Measurements from ENCODE around the gene CAPN14.

CAPN14 gene, protein sequence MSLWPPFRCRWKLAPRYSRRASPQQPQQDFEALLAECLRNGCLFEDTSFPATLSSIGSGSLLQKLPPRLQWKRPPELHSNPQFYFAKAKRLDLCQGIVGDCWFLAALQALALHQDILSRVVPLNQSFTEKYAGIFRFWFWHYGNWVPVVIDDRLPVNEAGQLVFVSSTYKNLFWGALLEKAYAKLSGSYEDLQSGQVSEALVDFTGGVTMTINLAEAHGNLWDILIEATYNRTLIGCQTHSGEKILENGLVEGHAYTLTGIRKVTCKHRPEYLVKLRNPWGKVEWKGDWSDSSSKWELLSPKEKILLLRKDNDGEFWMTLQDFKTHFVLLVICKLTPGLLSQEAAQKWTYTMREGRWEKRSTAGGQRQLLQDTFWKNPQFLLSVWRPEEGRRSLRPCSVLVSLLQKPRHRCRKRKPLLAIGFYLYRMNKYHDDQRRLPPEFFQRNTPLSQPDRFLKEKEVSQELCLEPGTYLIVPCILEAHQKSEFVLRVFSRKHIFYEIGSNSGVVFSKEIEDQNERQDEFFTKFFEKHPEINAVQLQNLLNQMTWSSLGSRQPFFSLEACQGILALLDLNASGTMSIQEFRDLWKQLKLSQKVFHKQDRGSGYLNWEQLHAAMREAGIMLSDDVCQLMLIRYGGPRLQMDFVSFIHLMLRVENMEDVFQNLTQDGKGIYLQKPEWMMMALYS

GRCh38 chr2:31217465-31218200 lies at the start of gene CAPN14:
CAPN14 (minus strand) TSS chr2:31217515; CDS start chr2:31205447, 12,068 bp downstream.
- DNase-seq = no peak

DNA sequence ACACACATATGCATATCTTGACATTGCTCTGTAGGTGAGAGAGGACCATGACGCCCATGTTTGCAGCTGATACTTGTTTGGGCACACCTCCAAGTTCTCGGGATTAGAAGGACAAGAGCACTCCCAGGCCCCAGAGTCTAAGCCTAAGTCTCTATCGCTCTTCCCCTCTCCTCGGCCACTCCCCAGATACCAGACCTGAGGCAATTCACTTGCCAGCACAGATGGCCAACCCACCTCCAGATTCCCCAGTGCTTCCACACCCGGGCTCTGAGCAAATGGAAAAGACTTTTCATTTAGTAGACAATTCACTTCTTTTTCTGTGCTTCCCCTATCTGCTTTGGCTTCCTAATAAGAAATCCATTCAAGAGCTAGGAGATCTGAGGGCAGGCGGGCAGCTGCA lies 49.5 kb upstream of the CAPN14 start:
- no peak for DNase-seq

DNA sequence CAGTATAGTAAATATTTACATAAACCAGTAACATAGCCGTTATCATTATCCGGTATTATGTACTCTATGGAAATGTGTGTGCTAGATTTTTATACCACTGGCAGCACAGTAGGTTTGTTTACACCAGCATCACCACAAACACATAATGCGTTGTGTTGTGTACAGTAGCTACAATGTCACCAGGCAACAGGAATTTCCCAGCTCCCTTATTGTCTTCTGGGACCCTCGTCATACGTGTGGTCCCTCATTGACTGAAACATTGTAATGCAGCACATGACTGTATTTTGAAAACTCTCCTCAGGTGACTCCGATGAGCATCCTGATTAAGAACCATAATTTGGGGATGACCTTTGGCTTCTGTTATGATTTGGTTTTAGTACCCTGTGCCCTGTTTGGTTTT lies 47.9 kb upstream of the CAPN14 start:
- DNase-seq = no peak

GRCh38 chr2:31263636-31264190 lies 46.4 kb upstream of the CAPN14 start:
- no peak for DNase-seq

- no peak for DNase-seq
Measured at GRCh38 chr2:31260870-31261269, 43.6 kb upstream of the CAPN14 start.

DNA sequence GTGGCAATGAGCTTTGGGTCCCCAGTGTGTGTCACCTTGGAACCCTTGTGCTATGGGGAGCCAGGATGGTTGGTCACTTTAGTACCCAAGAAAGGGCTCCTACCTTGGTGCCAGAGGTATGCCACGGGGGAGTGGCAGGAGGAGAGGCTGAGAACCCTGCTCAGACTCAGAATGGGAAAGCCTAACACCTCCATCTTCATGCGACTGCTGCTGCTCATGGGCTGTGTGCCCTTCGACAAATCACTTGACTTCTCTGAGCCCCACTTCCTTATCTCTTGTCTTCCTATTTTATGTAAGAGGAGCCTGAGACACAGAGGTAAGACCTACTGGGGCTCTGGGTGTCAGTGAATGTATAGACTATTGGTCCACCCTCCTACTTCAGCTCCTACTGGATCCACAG lies 41.8 kb upstream of the CAPN14 start:
- no peak for DNase-seq

DNA sequence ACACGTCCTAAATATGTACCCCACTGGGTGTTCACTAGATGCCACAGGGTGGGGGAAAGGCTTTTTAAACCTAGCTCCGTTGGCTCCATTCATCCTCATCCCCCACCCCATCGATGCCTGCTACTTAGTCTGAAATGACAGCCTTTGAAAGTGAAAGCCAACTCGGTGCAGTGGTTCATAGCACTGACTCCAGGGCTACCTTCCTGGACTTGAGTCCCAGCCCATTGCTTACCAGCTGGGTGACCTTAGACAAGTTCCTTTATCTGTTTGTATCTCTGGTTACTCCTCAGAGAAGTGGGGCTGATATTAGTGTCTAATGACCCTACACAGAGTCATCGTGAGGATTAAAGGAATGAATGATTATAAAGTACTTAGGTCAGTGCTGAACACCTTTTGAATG lies 41.0 kb upstream of the CAPN14 start:
- no peak for DNase-seq

DNA sequence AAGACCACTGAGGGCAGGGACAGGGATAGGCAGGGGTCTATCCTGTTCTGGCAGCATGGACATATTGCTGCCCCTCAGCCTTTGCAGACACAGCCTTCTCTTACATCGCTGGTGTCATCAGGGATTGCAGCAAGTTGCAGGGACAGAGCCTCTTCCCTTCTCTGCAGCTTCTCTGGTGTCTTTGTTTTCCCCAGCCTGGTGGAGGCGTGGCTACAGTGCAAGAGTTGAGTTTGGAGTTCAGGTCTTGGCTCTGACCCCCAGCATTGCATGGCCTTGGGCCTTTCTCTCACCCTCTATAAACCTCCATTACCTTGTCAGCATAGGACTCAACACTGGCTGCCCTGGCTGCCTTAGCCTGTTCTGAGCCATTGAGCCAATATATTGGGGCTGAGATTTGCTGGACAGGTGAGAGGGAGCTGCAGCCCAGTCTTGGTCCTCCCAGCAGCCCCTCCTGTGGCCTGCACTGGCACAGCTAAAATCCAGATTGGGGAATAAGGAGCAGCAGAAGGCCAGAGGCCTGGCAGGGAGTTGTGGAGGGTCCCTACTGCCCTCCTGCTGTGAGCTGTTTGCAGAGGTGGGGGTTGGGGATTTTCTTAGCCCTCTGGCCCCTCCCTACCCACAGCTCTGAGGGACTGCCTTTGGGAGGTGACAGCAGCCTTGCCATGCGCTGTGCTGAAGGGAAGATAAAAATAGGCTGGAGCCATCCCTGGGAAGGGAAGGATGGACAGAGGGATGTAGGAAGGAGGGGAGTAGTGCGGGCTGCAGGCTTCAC lies 39.5 kb upstream of the CAPN14 start:
- no peak for DNase-seq

DNA sequence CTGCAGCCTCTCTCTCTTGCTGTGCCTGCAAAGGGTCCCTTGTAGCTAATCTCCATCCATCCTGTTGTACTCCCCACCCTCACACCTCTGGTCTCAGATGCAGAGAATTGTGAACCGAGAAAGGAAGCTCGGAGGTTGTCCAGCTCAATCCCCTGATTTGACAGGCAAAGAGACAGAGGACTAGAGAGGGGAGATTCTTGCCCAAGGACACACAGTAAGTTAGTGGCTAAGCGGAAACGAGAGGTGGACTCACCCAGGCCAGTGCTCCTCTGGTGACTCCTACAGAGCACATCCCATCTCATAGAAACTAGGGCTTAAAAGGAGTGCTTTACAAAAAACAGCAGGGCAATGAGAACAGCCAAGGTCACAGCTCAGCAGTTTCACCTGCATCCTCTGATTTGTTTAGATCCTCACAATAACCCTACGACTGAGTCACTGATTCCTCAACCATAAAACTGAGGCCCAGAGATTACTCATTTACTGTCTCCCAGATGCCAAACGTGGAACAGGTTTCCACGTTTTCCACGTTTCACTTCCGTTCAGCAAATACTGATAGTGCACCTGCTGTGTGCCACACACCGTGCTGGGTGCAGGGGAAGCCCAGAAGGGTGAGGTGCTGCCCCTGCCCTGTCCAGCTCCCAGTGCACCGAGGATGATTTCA lies 38.7 kb upstream of the CAPN14 start:
- DNase-seq = no peak

- DNase-seq = no peak
Measured at GRCh38 chr2:31254237-31255203, 37.2 kb upstream of the CAPN14 start.

GRCh38 chr2:31253356-31254131 lies 36.2 kb upstream of the CAPN14 start:
- DNase-seq = no peak

- DNase-seq = no peak
Measured at GRCh38 chr2:31251851-31252250, 34.5 kb upstream of the CAPN14 start.

DNA sequence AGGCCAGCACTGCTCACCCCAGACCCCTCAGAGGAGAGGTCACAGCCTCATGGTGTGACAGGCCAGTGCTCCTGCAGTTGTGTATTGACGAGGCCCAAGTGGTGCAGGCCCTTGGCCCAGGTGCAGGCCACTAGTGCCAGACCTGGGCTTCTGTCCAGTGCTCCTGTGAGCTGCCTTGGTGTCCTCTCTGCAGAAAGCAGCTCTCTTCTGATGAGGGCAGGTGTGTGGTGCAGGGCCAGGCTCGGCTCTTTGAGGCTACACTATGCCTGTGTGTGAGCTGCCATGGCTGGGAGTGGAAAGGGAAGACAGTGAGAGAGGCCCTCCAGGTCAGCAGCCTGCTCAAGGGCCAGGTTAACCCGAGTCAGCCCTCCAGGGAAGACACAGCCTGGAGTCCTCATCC lies 33.7 kb upstream of the CAPN14 start:
- no peak for DNase-seq

DNA sequence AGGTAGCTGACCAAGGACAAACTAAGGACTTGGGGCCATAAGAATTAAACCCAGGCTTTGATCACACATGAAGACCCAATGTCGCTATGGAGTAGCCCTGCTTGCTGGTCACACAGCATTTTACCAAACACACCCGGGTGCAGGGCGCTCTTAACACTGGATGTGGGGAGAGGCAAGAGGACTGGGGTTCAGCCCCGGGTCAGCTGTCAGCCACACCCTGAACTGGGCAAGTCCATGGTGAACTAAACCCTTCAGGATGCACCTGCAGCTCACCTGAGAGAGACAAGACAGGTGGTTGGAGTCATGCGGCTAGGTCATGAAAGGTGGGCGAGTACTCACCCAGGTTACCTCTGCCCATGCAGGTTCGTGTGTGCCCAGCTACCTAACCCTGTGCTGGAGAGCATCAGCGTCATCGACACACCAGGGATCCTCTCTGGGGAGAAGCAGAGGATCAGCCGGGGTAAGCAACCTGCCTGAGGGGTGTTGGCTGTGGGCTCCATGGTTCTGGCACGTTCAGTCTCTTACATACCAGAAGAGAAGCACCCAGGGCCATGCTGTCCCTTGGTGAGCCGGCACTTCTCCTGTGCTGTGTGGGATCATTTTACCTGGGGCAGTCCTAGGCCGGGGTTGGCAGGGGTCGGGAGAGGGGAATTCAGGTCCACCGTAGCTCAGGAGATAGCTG lies 31.8 kb upstream of the CAPN14 start:
- no peak for DNase-seq

GRCh38 chr2:31248139-31248538 lies 30.8 kb upstream of the CAPN14 start:
- DNase-seq = no peak

GRCh38 chr2:31247711-31248110 lies 30.4 kb upstream of the CAPN14 start:
- no peak for DNase-seq

GRCh38 chr2:31246184-31246852 lies 29.0 kb upstream of the CAPN14 start:
- DNase-seq = no peak

DNA sequence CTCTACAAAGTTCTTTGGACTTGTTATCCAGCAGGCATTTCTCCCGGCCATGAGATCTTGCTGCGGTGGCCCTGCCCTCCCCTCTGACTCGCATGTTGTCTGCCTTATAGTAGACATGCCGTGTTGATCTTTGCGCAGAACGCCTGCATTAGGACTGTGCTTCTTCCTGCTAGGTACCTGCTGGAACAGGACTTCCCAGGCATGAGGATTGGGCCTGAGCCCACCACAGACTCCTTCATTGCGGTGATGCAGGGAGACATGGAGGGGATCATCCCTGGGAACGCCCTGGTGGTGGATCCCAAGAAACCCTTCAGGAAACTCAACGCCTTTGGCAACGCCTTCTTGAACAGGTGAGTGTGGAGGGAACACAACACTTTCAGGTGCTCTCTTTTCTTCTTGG lies 26.8 kb upstream of the CAPN14 start:
- no peak for DNase-seq

GRCh38 chr2:31243053-31243452 lies 25.7 kb upstream of the CAPN14 start:
- no peak for DNase-seq
